Measurements from ENCODE around the gene MIEF1.

The MIEF1 gene

GRCh38 chr22:39488563-39489083 lies 13.5 kb upstream of the MIEF1 start:
- TF ChIP-seq TEAD4 (IDR thresholded peaks at IDR 0.05) (no peak), EGR1 (IDR thresholded peaks at IDR 0.05) (no peak), RAD21 (IDR thresholded peaks at IDR 0.05; ENCODE audit: low read depth) (no peak), MAX (IDR thresholded peaks at IDR 0.05) (no peak), CEBPB (IDR thresholded peaks at IDR 0.05) (no peak), EP300 (IDR thresholded peaks at IDR 0.05; ENCODE audit: borderline replicate concordance) (no peak), YY1 (IDR thresholded peaks at IDR 0.05; ENCODE audit: low read depth) (no peak)
- TF ChIP-seq, protein P1, sequence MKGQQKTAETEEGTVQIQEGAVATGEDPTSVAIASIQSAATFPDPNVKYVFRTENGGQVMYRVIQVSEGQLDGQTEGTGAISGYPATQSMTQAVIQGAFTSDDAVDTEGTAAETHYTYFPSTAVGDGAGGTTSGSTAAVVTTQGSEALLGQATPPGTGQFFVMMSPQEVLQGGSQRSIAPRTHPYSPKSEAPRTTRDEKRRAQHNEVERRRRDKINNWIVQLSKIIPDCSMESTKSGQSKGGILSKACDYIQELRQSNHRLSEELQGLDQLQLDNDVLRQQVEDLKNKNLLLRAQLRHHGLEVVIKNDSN (IDR thresholded peaks at IDR 0.05): no peak
- TF ChIP-seq, protein P2, sequence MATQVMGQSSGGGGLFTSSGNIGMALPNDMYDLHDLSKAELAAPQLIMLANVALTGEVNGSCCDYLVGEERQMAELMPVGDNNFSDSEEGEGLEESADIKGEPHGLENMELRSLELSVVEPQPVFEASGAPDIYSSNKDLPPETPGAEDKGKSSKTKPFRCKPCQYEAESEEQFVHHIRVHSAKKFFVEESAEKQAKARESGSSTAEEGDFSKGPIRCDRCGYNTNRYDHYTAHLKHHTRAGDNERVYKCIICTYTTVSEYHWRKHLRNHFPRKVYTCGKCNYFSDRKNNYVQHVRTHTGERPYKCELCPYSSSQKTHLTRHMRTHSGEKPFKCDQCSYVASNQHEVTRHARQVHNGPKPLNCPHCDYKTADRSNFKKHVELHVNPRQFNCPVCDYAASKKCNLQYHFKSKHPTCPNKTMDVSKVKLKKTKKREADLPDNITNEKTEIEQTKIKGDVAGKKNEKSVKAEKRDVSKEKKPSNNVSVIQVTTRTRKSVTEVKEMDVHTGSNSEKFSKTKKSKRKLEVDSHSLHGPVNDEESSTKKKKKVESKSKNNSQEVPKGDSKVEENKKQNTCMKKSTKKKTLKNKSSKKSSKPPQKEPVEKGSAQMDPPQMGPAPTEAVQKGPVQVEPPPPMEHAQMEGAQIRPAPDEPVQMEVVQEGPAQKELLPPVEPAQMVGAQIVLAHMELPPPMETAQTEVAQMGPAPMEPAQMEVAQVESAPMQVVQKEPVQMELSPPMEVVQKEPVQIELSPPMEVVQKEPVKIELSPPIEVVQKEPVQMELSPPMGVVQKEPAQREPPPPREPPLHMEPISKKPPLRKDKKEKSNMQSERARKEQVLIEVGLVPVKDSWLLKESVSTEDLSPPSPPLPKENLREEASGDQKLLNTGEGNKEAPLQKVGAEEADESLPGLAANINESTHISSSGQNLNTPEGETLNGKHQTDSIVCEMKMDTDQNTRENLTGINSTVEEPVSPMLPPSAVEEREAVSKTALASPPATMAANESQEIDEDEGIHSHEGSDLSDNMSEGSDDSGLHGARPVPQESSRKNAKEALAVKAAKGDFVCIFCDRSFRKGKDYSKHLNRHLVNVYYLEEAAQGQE (IDR thresholded peaks at IDR 0.05; ENCODE audit: low read depth): no peak

DNA sequence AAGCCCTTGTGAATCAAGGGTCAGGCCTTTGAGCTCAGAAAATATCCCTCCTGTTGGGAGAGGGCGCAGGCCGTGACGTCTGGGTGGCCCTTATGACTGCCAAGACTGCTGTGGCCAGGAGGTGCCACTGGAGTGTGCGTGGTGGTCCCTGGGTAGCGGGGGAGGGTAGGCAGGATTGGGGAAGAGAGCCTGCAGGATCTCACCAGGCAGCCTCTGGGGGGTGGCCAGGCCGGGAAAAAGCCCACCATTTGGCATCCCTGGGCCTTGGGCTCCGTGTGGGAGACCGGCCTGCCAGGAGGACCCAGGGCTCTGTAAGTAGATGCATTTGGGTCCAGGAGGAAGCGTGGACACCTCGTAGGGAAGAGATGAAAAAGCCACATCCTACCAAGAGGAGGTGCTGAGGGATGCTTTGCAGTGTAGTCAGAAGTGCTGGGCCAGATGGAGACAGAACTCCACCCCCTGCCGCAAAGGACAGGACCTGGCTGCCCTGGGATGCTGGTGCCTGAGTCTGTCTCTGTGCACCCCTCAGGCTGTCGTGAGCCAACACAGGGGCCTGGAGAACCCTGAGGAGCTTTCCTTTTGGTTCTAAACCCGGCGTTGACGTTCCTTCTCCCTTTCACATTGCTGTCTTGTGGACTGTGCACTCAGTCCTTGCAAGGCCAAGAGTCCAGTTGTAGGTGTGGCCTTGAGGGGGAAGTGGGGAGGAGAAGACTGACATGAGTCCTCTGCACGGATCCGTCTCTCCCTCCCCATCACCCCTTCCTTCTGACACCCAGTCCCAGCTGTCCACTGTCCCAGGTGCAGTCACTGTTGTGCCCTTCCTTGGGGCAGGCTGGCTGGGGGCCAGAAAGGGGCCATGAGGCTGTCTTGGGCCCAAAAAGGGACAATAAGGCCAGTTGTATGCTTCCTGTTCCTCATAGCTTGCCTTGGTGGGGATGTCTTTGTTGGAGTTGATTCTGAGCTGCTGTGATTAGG lies 12.7 kb upstream of the MIEF1 start:
- TF ChIP-seq YY1 (IDR thresholded peaks at IDR 0.05; ENCODE audit: low read depth) (no peak), MAX (IDR thresholded peaks at IDR 0.05) (no peak), TCF12 (IDR thresholded peaks at IDR 0.05; ENCODE audit: low read depth) (no peak), TEAD4 (IDR thresholded peaks at IDR 0.05) (no peak), NFIC (IDR thresholded peaks at IDR 0.05) (no peak), EGR1 (IDR thresholded peaks at IDR 0.05) (no peak), RAD21 (IDR thresholded peaks at IDR 0.05; ENCODE audit: low read depth) (no peak), EP300 (IDR thresholded peaks at IDR 0.05; ENCODE audit: borderline replicate concordance) (no peak), TAF1 (IDR thresholded peaks at IDR 0.05; ENCODE audit: low read depth) (no peak), ZBTB7A (IDR thresholded peaks at IDR 0.05; ENCODE audit: low read depth) (no peak), CEBPB (IDR thresholded peaks at IDR 0.05) (no peak), FOXM1 (IDR thresholded peaks at IDR 0.05; ENCODE audit: borderline replicate concordance, low read depth) (no peak)
- TF ChIP-seq, protein P1 (IDR thresholded peaks at IDR 0.05): no peak
- TF ChIP-seq, protein P2 (IDR thresholded peaks at IDR 0.05; ENCODE audit: low read depth): no peak

DNA sequence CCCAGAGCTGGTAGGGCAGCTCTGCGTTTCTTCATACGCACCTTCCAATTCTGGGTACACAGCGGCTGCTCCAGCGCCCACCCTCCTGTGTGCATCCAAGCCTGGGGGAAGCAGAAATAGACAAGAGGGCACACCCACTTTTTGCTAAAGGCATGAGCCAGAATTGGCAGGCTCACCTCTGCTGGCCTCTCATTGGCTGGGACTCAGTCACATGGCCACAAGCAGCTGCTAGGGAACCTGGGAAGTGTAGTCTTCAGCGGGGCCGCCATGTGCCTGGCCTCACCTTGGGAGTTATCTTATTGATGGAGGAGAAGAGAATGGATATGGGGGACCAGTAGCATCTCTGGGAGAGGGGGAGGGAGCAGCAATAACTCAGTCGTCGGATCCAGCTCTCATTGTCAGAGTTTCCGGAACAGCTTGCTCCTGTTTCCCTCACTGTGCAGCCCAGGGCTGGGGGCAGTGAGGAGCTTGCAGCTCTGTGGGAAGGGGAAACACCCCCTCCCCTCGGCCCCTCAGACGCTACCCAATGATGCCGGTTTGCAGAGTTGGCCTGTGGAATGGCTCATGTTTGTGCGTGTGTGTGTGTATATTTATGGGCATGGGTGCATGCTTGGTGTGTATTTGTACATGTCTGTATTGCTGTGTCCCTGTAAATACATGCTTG lies 11.8 kb upstream of the MIEF1 start:
- TF ChIP-seq YY1 (IDR thresholded peaks at IDR 0.05; ENCODE audit: low read depth): peak; percentile 95
- TF ChIP-seq MAX (IDR thresholded peaks at IDR 0.05): peak; percentile 64; the same call in 1 of the 2 replicates
- no peak for TF ChIP-seq EP300 (IDR thresholded peaks at IDR 0.05; ENCODE audit: borderline replicate concordance)
- TF ChIP-seq, protein P1 (IDR thresholded peaks at IDR 0.05): peak; percentile 99

DNA sequence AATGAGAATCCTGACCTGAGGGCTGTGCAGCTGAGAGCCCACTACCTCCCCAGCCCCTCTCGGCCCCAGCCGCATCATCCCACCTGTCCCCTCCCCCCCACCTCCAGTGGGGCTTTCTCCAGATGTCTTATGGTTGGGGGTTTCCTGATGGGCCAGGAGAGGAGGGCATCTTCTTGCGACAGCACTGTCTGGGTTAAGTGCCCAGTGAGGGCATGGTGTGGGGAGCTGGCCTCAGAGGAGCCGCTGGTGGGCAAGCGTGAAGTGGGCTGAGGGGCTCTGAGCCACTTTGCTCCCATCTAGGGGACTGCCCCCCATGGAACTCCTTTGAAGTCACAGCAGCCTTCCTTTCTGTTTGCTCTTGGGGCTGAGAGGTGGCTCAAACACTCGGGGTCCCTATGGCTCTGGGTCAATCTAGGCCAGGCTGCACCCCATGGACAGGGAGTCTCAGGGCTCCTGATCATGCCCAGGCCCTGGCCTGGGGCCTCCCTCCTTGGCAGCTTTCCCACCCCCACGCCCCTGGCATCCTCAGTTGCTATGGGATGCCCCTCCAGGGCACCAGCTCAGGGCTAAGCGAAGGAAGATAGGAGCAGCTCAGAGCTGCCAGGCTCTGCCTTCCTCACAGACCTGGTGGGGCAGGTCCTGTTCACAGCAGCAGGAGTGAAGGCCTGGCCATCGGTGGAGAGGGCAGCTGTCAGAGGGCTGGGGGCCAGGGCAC lies 11.0 kb upstream of the MIEF1 start:
- TF ChIP-seq YY1 (IDR thresholded peaks at IDR 0.05; ENCODE audit: low read depth) (no peak), NFIC (IDR thresholded peaks at IDR 0.05) (no peak), CEBPB (IDR thresholded peaks at IDR 0.05) (no peak), EGR1 (IDR thresholded peaks at IDR 0.05) (no peak), TAF1 (IDR thresholded peaks at IDR 0.05; ENCODE audit: low read depth) (no peak), ZBTB7A (IDR thresholded peaks at IDR 0.05; ENCODE audit: low read depth) (no peak), MAX (IDR thresholded peaks at IDR 0.05) (no peak), CREB1 (IDR thresholded peaks at IDR 0.05; ENCODE audit: low read depth) (no peak), TEAD4 (IDR thresholded peaks at IDR 0.05) (no peak), TCF12 (IDR thresholded peaks at IDR 0.05; ENCODE audit: low read depth) (no peak), EP300 (IDR thresholded peaks at IDR 0.05; ENCODE audit: borderline replicate concordance) (no peak), RAD21 (IDR thresholded peaks at IDR 0.05; ENCODE audit: low read depth) (no peak), FOXM1 (IDR thresholded peaks at IDR 0.05; ENCODE audit: borderline replicate concordance, low read depth) (no peak)
- TF ChIP-seq, protein P2 (IDR thresholded peaks at IDR 0.05; ENCODE audit: low read depth): no peak
- TF ChIP-seq, protein P1 (IDR thresholded peaks at IDR 0.05): no peak

All from Ishikawa (cell line).